GM18951 (cell line): ENCODE results near the gene DEPDC5.

Source experiments
- POLR2A ChIP-seq: IDR thresholded peaks from 4 replicates; pipeline ENCODE4 v1.6.1; 2011; ENCODE audit warnings: mild to moderate bottlenecking; ENCODE audit not compliant: insufficient read length, insufficient read depth; ENCODE audit errors: extremely low read depth
- in situ Hi-C: fragments of 300-500 bp; cut with MboI; formaldehyde crosslinking; loops from one replicate; pipeline ENCODE4 v1.12.0; 2022; ENCODE audit warnings: low sequenced_read_pairs, mixed read lengths, inconsistent platforms; ENCODE audit not compliant: unreplicated experiment

The DEPDC5 gene

DNA sequence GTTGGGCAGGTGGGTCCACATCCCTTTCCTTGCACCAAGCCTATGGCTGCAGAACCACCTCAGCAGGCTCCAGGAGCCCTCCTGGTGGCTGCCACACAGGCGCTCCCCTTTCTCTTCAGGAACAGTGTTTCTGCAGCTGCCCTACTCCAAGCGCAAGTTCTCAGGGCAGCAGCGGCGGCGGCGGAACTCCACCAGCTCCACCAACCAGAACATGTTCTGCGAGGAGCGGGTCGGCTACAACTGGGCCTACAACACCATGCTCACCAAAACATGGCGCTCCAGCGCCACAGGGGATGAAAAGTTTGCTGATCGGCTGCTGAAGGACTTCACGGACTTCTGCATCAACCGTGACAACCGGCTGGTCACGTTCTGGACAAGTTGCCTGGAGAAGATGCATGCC is 152.3 kb downstream of the DEPDC5 start:
- no peak for TF ChIP-seq POLR2A
- in situ Hi-C loops = no loop called here

DNA sequence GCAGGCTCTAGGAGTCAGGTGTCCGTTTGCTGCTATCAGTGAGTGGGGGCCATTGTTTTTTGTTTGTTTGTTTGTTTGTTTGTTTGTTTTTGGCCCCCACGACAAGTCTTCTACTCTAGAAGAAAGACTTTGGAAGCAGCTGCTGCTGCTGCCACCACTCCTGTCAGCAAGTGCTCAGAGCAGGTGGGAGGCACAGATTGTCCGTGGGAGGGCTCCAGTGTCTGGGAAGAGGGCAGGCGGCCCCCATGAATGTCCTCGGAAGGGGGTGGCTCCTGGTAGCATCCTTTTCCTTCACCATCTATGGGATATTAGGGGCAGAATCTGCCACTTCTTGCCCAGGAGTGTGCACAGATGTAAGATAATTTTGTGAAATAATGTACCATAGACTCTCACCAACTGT is 152.8 kb downstream of the DEPDC5 start:
- in situ Hi-C loops = no loop called here
- TF ChIP-seq POLR2A = no peak

DNA sequence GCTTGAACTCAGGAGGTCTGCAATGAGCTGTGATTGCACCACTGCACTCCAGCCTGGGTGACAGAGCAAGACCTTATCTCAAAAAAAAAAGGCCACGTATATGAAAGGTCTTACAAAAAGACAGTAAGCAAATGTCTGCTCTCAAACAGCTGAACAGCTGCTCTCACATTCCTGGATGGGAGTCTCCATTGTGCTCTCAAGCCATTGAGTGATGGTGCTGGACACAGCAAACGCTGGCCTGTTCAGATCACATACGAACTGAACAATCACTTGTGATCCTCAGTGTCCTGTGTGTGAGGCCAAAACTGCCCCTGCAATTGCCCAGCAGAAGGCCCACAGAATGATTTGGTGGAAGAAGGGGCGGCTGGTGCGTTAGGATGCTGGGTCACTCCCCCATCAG is 156.2 kb downstream of the DEPDC5 start:
- no peak for TF ChIP-seq POLR2A
- in situ Hi-C loops = no loop called here

DNA sequence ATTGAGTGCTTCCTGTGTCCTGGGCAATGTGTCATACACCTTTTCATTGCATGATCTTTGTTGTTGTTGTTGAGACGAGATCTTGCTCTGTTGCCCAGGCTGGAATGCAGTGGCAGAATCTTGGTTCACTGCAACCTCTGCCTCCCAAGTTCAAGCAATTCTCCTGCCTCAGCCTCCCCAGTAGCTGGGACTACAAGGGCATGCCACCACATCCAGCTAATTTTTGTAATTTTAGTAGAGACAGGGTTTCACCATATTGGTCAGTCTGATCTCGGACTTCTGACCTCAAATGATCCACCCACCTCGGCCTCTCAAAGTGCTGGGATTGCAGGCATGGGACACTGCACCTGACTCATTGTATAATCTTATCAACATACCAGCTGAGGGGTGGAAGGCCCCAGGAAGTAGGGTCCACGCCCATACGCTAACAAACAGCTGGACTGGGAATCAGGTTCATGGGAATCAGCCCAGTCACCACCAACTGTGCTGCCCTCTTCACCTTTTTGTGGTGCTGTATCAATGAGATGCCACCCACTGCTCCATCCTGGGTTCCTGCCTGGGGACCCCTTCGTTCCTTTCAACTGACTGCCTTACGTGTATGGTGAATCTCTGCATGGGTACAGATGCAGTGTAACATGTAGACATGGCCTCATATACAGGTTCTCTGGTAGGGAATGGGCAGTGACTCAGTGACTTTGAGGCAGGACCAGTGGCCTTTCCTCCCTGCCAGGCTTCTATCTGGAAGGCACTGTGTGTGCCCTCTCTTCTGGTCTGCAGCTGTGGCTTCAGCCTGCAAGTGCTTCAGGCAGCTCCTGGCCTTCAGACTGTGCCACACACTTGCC is 158.0 kb downstream of the DEPDC5 start:
- in situ Hi-C loops = no loop called here

DNA sequence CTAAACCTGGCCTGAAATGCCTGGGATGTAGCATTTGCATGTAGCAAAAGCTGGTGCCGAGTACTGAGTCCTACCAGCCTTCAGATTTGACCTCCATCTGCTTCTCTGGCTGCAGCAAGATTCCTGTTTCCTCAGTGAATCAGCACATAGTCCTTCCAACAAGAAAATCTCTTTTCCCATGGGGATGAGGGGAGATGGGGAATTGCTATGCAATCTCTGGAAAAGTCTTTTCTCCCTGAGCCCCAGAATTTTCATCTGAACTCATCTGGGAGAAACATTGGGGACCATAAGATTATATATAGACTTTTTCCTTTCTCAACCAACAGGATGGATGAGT is 158.6 kb downstream of the DEPDC5 start:
- in situ Hi-C loops = no loop called here
- no peak for TF ChIP-seq POLR2A

More for the DNA sequence above, 158.0 kb downstream of the DEPDC5 start:
- no peak for TF ChIP-seq POLR2A

GRCh38 chr22:31915586-31915985 is 161.8 kb downstream of the DEPDC5 start:
- no peak for TF ChIP-seq POLR2A
- in situ Hi-C loops = no loop called here

- in situ Hi-C loops = no loop called here
- no peak for TF ChIP-seq POLR2A
Observed at GRCh38 chr22:31917227-31917921, 163.6 kb downstream of the DEPDC5 start.

- in situ Hi-C loops = no loop called here
- TF ChIP-seq POLR2A = no peak
Observed at GRCh38 chr22:31919730-31920129, 165.9 kb downstream of the DEPDC5 start.

- in situ Hi-C loops = no loop called here
- TF ChIP-seq POLR2A = no peak
Observed at GRCh38 chr22:31920306-31920705, 166.5 kb downstream of the DEPDC5 start.

- in situ Hi-C loops = no loop called here
- no peak for TF ChIP-seq POLR2A
Observed at GRCh38 chr22:31921106-31921505, 167.3 kb downstream of the DEPDC5 start.

DNA sequence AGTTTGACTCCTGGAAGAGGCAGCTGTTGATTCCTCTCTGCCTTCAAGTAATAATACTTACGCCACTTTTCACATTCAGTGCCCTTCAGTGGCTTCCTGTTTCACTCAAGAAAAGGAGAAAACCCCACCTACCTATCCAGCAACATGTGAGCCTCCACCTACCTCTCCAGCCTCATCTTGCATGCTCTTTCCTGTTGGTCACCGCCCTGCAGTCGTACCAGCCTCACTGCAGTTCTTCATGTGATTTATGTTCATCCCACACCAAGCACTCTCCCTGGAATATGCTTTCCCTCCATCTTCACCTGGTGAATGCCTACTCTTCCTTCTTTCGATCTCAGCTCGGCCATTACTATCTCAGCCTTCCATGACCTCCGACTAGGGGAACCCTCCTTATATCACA is 168.7 kb downstream of the DEPDC5 start:
- TF ChIP-seq POLR2A = no peak
- in situ Hi-C loops = no loop called here

- in situ Hi-C loops = no loop called here
Observed at GRCh38 chr22:31923136-31923535, 169.3 kb downstream of the DEPDC5 start.

GRCh38 chr22:31923747-31924146 is 169.9 kb downstream of the DEPDC5 start:
- TF ChIP-seq POLR2A = no peak
- in situ Hi-C loops = no loop called here

More at GRCh38 chr22:31923136-31923535, 169.3 kb downstream of the DEPDC5 start:
- no peak for TF ChIP-seq POLR2A

- TF ChIP-seq POLR2A = no peak
Observed at GRCh38 chr22:31925056-31925455, 171.2 kb downstream of the DEPDC5 start.

More at GRCh38 chr22:31925056-31925455, 171.2 kb downstream of the DEPDC5 start:
- in situ Hi-C loops = no loop called here
